BE2C (cell line): Measurements from ENCODE around the gene SLC16A7.

ENCODE experiments used
- DNase-seq: peaks from one replicate; pipeline ENCODE4 v3.0.0-alpha.2; 2020
- H3K27me3 ChIP-seq: fragments of 250-450 bp; sonication (Bioruptor Pico); 2 replicates; pipeline ENCODE4 v1.5.1; 2020; ENCODE audit warnings: mild to moderate bottlenecking
- H3K36me3 ChIP-seq: fragments of 250-450 bp; sonication (Bioruptor Pico); 2 replicates; pipeline ENCODE4 v1.5.1; 2020; ENCODE audit warnings: mild to moderate bottlenecking
- H3K4me1 ChIP-seq: fragments of 250-450 bp; sonication (Bioruptor Pico); 2 replicates; pipeline ENCODE4 v1.5.1; 2020
- H3K4me3 ChIP-seq: 2 replicates; pipeline ENCODE4 v1.5.1; 2011; ENCODE audit warnings: low read depth, low read length
- H3K9me3 ChIP-seq: fragments of 250-450 bp; sonication (Bioruptor Pico); 2 replicates; pipeline ENCODE4 v1.5.1; 2020
- CTCF ChIP-seq: IDR thresholded peaks from 2 replicates; pipeline ENCODE4 v1.5.1; 2012; ENCODE audit warnings: mild to moderate bottlenecking, low read depth, low read length

Gene SLC16A7

GRCh38 chr12:59578254-59578653 is 17.6 kb upstream of the SLC16A7 start:
- DNase-seq: no peak
- H3K9me3 ChIP-seq: no peaks in the 10 kb centered on the region; the same call in 1 of the 2 replicates
- H3K36me3 ChIP-seq: no peaks in the 10 kb centered on the region
- no peak for TF ChIP-seq CTCF
- H3K4me1 ChIP-seq: no peaks in the 10 kb centered on the region
- H3K27me3 ChIP-seq: no peaks in the 10 kb centered on the region
- H3K4me3 ChIP-seq: no peak overlapping the region

GRCh38 chr12:59579631-59580030 is 16.2 kb upstream of the SLC16A7 start:
- no peaks in the 10 kb centered on the region for H3K27me3 ChIP-seq
- H3K36me3 ChIP-seq: no peaks in the 10 kb centered on the region
- no peak for DNase-seq
- TF ChIP-seq CTCF: no peak
- H3K4me3 ChIP-seq: no peak overlapping the region
- H3K4me1 ChIP-seq: no peaks in the 10 kb centered on the region; the same call in 1 of the 2 replicates
- H3K9me3 ChIP-seq: no peaks in the 10 kb centered on the region; the same call in 1 of the 2 replicates

DNA sequence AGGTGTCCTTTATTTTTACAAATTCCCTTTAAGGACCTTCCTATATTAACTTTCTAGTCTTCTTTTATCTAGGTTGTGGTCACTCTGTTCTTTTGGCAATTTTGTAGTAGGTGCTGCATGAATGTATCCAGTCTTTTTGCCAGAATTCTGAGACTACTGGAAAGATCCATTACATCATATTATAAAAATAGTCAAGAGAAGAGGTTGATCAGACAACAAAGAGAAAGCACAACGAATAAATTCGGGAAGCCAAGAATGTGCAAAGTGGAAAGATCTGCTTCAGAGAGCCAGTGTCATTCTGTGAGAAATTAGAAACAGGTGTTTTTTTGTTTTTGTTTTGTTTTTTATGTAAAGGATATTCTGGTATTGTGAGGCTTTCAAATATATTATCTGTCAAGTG is 15.8 kb upstream of the SLC16A7 start:
- no peak for DNase-seq
- no peak for TF ChIP-seq CTCF
- Histone ChIP-seq H3K27me3 (no peaks in the 10 kb centered on the region), H3K4me3 (no peak overlapping the region), H3K4me1 (peaks cover under 1% of the 10 kb centered on the region; the same call in 1 of the 2 replicates), H3K36me3 (no peaks in the 10 kb centered on the region), H3K9me3 (no peaks in the 10 kb centered on the region; the same call in 1 of the 2 replicates)

- DNase-seq: no peak
- H3K9me3 ChIP-seq: no peaks in the 10 kb centered on the region; the same call in 1 of the 2 replicates
- no peaks in the 10 kb centered on the region for H3K27me3 ChIP-seq
- H3K4me3 ChIP-seq: no peak overlapping the region
- H3K36me3 ChIP-seq: no peaks in the 10 kb centered on the region
- H3K4me1 ChIP-seq: peaks cover 4% of the 10 kb centered on the region; the same call in 1 of the 2 replicates
- no peak for TF ChIP-seq CTCF
These were observed 12.7 kb upstream of the SLC16A7 start for GRCh38 chr12:59583003-59583712.

GRCh38 chr12:59587710-59588109 is 8.1 kb upstream of the SLC16A7 start:
- DNase-seq: no peak

More at GRCh38 chr12:59587710-59588109, 8.1 kb upstream of the SLC16A7 start:
- TF ChIP-seq CTCF: no peak
- no peak overlapping the region for H3K4me3 ChIP-seq
- H3K36me3 ChIP-seq: no peaks in the 10 kb centered on the region
- H3K4me1 ChIP-seq: peaks cover 4% of the 10 kb centered on the region; the same call in 1 of the 2 replicates
- H3K27me3 ChIP-seq: no peaks in the 10 kb centered on the region
- no peaks in the 10 kb centered on the region for H3K9me3 ChIP-seq
